LNCAP (cell line): ENCODE data around the gene COL4A1.

Experiments used
- TF ChIP-seq, protein P1 (sequence below): fragments of 450-650 bp; IDR thresholded peaks from 2 replicates; pipeline ENCODE4 v1.5.1; 2017; ENCODE audit warnings: mild to moderate bottlenecking

The COL4A1 gene

DNA sequence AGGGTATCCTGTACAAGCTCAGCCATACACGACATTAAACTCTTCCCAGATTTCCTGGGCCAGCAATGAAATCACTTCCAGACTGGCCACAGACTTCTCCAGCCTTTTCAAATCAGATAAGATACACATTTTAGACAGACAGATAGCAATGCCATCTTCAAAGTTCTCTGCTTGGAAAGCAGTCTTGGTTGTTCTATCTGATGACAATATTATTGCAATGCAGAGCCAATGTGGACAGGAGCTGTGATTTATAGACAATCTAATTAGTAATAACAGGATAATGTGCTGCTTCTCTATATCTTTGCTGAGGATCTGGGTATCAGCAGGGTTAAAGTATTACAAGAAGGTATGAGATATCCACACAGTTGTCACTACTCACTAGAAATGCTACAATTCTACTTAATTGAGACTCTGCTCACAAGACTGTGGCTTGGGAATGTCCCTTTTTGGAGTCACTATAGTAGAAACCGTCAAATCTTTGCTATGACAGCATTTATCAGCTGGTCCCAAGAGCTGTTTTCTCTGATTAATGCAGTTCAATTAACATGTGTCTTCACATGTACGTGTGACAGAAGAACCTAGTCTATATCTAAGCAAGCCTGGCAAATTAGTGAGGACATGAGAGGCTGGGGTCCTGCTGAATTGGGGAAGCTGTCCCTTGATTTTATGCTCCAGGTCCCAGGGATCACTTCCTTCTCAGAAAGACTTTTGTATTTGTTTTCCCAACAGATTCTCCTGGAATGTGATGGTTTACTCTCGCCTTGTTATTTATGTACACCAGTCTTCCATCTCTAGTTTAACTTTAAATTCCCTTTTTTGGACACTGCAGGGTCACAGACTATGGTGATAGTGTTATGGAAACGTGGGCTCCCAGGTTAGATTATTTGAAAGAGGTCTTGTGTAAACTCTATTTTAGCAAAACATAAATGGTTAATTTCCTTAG lies 68.8 kb downstream of the COL4A1 start:
- TF ChIP-seq, protein P1, sequence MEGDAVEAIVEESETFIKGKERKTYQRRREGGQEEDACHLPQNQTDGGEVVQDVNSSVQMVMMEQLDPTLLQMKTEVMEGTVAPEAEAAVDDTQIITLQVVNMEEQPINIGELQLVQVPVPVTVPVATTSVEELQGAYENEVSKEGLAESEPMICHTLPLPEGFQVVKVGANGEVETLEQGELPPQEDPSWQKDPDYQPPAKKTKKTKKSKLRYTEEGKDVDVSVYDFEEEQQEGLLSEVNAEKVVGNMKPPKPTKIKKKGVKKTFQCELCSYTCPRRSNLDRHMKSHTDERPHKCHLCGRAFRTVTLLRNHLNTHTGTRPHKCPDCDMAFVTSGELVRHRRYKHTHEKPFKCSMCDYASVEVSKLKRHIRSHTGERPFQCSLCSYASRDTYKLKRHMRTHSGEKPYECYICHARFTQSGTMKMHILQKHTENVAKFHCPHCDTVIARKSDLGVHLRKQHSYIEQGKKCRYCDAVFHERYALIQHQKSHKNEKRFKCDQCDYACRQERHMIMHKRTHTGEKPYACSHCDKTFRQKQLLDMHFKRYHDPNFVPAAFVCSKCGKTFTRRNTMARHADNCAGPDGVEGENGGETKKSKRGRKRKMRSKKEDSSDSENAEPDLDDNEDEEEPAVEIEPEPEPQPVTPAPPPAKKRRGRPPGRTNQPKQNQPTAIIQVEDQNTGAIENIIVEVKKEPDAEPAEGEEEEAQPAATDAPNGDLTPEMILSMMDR = no peak

GRCh38 chr13:110236831-110237261 lies 70.1 kb downstream of the COL4A1 start:
- TF ChIP-seq, protein P1 = no peak

DNA sequence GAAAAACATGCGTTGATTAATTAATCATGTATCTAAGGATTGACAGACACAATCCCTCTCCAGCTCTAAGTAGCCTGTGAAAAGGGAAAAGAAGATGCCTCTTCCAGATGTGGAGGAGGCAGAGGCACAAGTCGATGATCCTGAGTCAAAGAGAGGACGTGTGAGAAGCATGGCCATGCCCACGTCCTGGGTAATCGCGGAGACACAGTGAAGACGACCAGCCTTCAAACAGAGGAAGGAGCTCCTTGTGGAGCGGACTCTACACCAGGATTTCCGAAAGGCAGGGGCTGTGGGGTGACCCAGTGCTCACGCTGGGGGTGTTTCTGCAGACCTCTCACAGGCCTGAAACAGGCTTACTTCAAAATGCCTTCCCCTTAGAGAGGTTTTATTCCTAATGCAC lies 70.5 kb downstream of the COL4A1 start:
- TF ChIP-seq, protein P1 = no peak

DNA sequence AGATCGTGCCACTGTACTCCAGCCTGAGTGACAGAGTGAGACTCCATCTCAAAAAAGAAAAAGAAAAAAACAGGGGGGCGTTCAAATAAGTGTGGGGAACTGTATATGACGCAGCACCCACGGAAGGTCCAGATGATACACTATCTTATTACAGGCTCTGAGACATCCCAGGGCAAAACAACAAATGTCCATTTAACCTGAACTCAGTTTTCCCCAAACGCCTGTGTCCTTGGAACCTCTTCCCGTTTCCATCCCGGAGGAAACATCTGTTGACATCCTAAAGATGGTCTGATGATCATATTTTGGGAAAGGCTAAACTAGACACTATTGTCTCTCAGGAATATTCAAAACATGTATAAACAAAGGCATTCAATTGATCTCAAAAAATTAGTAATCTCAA lies 72.4 kb downstream of the COL4A1 start:
- TF ChIP-seq, protein P1 = no peak

- TF ChIP-seq, protein P1 = no peak
Measured at GRCh38 chr13:110233951-110234280, 73.0 kb downstream of the COL4A1 start.

- TF ChIP-seq, protein P1 = no peak
Measured at GRCh38 chr13:110233181-110233950, 73.6 kb downstream of the COL4A1 start.

DNA sequence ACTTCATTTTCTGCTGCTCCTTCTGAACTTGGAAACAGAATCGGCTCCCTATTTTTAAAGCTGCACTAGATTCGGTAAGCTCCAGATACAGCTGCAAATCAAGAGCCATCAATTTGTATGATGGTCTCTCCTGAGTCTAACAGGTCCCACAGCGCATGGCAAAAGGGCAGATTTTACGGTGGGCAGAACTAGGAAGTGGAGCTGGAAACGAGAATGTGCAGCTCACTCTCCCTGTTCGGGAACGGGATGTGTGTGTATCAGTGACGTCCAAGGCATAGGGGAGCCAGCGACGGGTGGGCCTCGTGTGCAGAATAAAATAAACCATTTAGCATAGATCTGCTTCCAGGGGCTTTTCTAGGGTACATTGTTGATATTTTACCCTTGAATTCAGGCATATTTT lies 74.2 kb downstream of the COL4A1 start:
- TF ChIP-seq, protein P1 = no peak
